Neural cell (in vitro differentiated cells): ENCODE data around the gene TUBA8. TPM values are rescaled to one million over a fixed set of nuclear protein-coding genes. Genes with fewer than 3 reads are reported as not detected.
"Not testable (repeated sequence)": the region's sequence is repeated elsewhere in the genome, so short reads cannot be mapped to it uniquely, and the experiment has no call there.

Experiments used
- H2AFZ ChIP-seq: fragments of 200-600, 300-800 bp; sonication (generic), shearing (Covaris generic); 2 replicates; pipeline ENCODE4 v1.6.0; 2014; ENCODE audit warnings: low read depth, mild to moderate bottlenecking, antibody characterized with exemption, low read length, moderate library complexity
- H3F3A ChIP-seq: fragments of 200-600 bp; shearing (Covaris generic); 2 replicates; pipeline ENCODE4 v1.6.1; 2016; ENCODE audit warnings: mild to moderate bottlenecking, moderate library complexity, mixed read lengths, antibody characterized with exemption, low read length; ENCODE audit not compliant: insufficient read depth, poor library complexity, severe bottlenecking
- H3K27ac ChIP-seq: fragments of 200-600, 300-800 bp; sonication (generic), shearing (Covaris generic); 2 replicates; pipeline ENCODE4 v1.5.1; 2014; ENCODE audit warnings: mild to moderate bottlenecking, low read length, moderate library complexity
- H3K27me3 ChIP-seq: fragments of 300-800, 200-600 bp; sonication (generic), shearing (Covaris generic); 2 replicates; pipeline ENCODE4 v1.6.0; 2014; ENCODE audit warnings: mild to moderate bottlenecking, low read depth, low read length, moderate library complexity; ENCODE audit not compliant: insufficient read depth
- H3K36me3 ChIP-seq: fragments of 300-800, 200-600 bp; sonication (generic), shearing (Covaris generic); 2 replicates; pipeline ENCODE4 v1.5.1; 2014; ENCODE audit warnings: mild to moderate bottlenecking, antibody characterized with exemption, low read length, moderate library complexity; ENCODE audit not compliant: insufficient read depth
- H3K4me2 ChIP-seq: fragments of 300-800, 200-600 bp; sonication (generic), shearing (Covaris generic); 2 replicates; pipeline ENCODE4 v1.6.0; 2014; ENCODE audit warnings: mild to moderate bottlenecking, low read length
- H3K4me3 ChIP-seq: fragments of 300-800, 200-600 bp; sonication (generic), shearing (Covaris generic); 2 replicates; pipeline ENCODE4 v1.5.1; 2014; ENCODE audit warnings: mild to moderate bottlenecking, low read length, moderate library complexity
- H3K79me2 ChIP-seq: fragments of 200-600 bp; shearing (Covaris generic); replicated peaks from 2 replicates; pipeline ENCODE4 v1.6.0; 2014; ENCODE audit warnings: mild to moderate bottlenecking, low read length, moderate library complexity; ENCODE audit not compliant: insufficient read depth
- H3K9ac ChIP-seq: fragments of 300-800, 200-600 bp; sonication (generic), shearing (Covaris generic); 2 replicates; pipeline ENCODE4 v1.6.1; 2016; ENCODE audit warnings: mild to moderate bottlenecking, low read length, mixed read lengths
- H3K9me2 ChIP-seq: fragments of 200-600 bp; shearing (Covaris generic); 2 replicates; pipeline ENCODE4 v1.6.1; 2016; ENCODE audit warnings: mild to moderate bottlenecking, low read length, mixed read lengths; ENCODE audit not compliant: insufficient read depth
- H3K9me3 ChIP-seq: fragments of 200-600, 300-800 bp; sonication (generic), shearing (Covaris generic); 2 replicates; pipeline ENCODE4 v1.6.1; 2016; ENCODE audit warnings: mild to moderate bottlenecking, mixed run types, low read length, moderate library complexity, mixed read lengths
- H4K20me1 ChIP-seq: fragments of 200-600 bp; shearing (Covaris generic); 2 replicates; pipeline ENCODE4 v1.6.1; 2016; ENCODE audit warnings: mild to moderate bottlenecking, mixed run types; ENCODE audit not compliant: insufficient read depth
- CTCF ChIP-seq: fragments of 450-650 bp; IDR thresholded peaks from 2 replicates; pipeline ENCODE4 v1.5.1; 2014; ENCODE audit warnings: antibody characterized with exemption, mild to moderate bottlenecking, moderate library complexity; ENCODE audit not compliant: poor library complexity, severe bottlenecking
- EP300 ChIP-seq: fragments of 450-650 bp; conservative IDR thresholded peaks from 2 replicates; pipeline ENCODE4 v1.6.1; 2014; ENCODE audit warnings: antibody characterized with exemption, mild to moderate bottlenecking, moderate library complexity; ENCODE audit not compliant: poor library complexity, severe bottlenecking
- EZH2 ChIP-seq: fragments of 200-600, 300-800 bp; shearing (Covaris generic), sonication (generic); IDR thresholded peaks from 2 replicates; pipeline ENCODE4 v1.6.1; 2014; ENCODE audit warnings: antibody characterized with exemption, low read length, borderline replicate concordance, mild to moderate bottlenecking; ENCODE audit not compliant: insufficient read depth, poor library complexity, severe bottlenecking
- MXI1 ChIP-seq: fragments of 450-650 bp; conservative IDR thresholded peaks from 2 replicates; pipeline ENCODE4 v1.6.1; 2014; ENCODE audit warnings: antibody characterized with exemption, mild to moderate bottlenecking; ENCODE audit not compliant: poor library complexity, severe bottlenecking
- POLR2AphosphoS5 ChIP-seq: IDR thresholded peaks from 2 replicates; pipeline ENCODE4 v1.6.1; 2012
- RAD21 ChIP-seq: fragments of 450-650 bp; conservative IDR thresholded peaks from 2 replicates; pipeline ENCODE4 v1.6.1; 2014; ENCODE audit warnings: antibody characterized with exemption, mild to moderate bottlenecking, moderate library complexity
- REST ChIP-seq: IDR thresholded peaks from 2 replicates; pipeline ENCODE4 v1.6.1; 2012; ENCODE audit warnings: borderline replicate concordance
- SMC3 ChIP-seq: fragments of 450-650 bp; conservative IDR thresholded peaks from 2 replicates; pipeline ENCODE4 v1.6.1; 2014; ENCODE audit warnings: antibody characterized with exemption, mild to moderate bottlenecking, moderate library complexity; ENCODE audit not compliant: poor library complexity
- TAF1 ChIP-seq: IDR thresholded peaks from 2 replicates; pipeline ENCODE4 v1.6.1; 2012; ENCODE audit warnings: low read depth
- polyA plus RNA-seq: library from polyadenylated mRNA; depleted of rRNA; stranded (reverse); fragments of >200 nt; gene quantifications from 2 replicates; pipeline ENCODE4 v1.2.3, GENCODE V29; 2014

The TUBA8 gene
- polyA plus RNA-seq, 1 donor from 2014 or later: 1.8 TPM

GRCh38 chr22:18070556-18071306 lies 39.9 kb upstream of the TUBA8 start:
- Histone ChIP-seq H3K27ac (no peak overlapping the region), H3K79me2 (no peaks in the 10 kb centered on the region), H3K4me2 (no peak overlapping the region), H3K9me2 (no peaks in the 10 kb centered on the region), H3K9ac (no peak overlapping the region), H3F3A (no peaks in the 10 kb centered on the region), H3K9me3 (no peaks in the 10 kb centered on the region), H3K4me3 (no peak overlapping the region), H3K36me3 (no peaks in the 10 kb centered on the region), H3K27me3 (no peaks in the 10 kb centered on the region), H4K20me1 (no peaks in the 10 kb centered on the region), H2AFZ (no peak overlapping the region)
- TF ChIP-seq CTCF: no peak
- TF ChIP-seq TAF1: no peak
- TF ChIP-seq EZH2: no peak
- TF ChIP-seq EP300: no peak
- TF ChIP-seq MXI1: no peak
- no peak for TF ChIP-seq POLR2AphosphoS5
- no peak for TF ChIP-seq SMC3
- no peak for TF ChIP-seq REST
- TF ChIP-seq RAD21: no peak

DNA sequence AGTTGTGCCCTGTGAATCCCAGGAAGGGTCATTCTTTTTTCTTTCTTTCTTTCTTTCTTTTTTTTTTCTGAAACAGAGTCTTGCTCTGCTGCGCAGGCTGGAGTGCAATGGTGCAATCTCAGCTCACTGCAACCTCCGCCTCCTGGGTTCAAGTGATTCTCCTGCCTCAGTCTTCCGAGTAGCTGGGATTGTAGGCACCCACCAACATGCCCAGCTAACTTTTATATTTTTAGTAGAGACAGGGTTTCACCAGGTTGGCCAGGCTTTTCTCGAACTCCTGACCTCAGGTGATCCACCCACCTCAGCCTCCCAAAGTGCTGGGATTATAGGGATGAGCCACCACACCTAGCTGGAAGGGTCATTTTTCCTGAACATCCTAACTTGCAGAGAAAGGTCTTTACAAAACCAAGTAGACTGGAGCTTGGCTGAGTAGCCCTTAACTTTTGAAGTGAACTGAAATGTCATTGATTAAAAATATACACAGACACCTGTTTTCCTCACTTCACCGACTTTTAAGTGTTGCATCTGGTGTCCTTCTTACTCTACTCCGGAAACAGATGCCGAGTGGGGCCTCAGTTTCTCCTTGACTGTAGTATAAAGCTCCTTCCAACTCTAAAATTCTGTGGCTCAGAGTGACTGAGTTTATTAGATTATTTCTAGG lies 39.2 kb upstream of the TUBA8 start:
- not testable (repeated sequence) for H3K27ac ChIP-seq, H4K20me1 ChIP-seq, H3K9ac ChIP-seq, H3K79me2 ChIP-seq, H3K9me3 ChIP-seq, H3K4me2 ChIP-seq, H3F3A ChIP-seq, H3K36me3 ChIP-seq, H3K4me3 ChIP-seq, H2AFZ ChIP-seq, H3K9me2 ChIP-seq, H3K27me3 ChIP-seq
